NCI-H2227 (cell line): ENCODE data around the gene NHERF1.
A peak's percentile ranks its signal among the peaks of the same experiment; 100 is the strongest.

Experiments used
- DNase-seq: peaks from one replicate; lab custom pipeline; 2025; ENCODE audit not compliant: unreplicated experiment; lab: John Stamatoyannopoulos, UW

NHERF1 gene

GRCh38 chr17:74767111-74767516 is 18.7 kb downstream of the NHERF1 start:
- DNase-seq = no peak

GRCh38 chr17:74768069-74768762 is 19.8 kb downstream of the NHERF1 start:
- no peak for DNase-seq

DNA sequence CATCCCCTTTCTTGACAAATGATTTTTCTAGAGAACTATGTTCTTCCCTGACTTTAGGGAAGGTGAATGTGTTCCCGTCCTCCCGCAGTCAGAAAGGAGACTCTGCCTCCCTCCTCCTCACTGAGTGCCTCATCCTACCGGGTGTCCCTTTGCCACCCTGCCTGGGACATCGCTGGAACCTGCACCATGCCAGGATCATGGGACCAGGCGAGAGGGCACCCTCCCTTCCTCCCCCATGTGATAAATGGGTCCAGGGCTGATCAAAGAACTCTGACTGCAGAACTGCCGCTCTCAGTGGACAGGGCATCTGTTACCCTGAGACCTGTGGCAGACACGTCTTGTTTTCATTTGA is 20.3 kb downstream of the NHERF1 start:
- no peak for DNase-seq

DNA sequence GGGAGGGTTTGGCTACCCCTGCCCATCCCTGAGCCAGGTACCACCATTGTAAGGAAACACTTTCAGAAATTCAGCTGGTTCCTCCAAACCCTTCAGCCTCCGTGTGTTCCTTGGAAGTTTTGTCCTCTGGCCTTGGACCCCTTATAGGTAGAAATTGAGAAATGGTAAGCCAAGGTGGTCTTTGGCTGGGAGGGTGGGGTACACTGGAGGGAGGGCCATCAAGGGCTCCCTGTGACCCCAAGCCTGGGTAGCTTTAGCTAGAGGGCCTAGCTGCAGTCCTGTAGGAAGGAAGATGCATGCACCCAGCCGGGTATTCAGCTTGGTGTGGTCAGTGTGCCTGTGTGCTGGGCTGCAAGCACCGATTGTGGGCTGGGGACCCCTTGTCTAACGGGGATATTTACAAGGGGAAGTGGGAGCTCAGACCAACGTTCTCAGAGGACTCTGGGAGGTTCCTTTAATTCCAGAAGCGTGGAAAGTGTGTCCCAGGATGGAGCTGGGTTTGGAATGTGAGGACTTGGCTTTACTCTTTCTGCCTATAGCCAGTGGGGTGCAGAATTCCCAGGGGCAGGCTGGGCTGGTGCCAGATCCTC is 20.9 kb downstream of the NHERF1 start:
- no peak for DNase-seq

DNA sequence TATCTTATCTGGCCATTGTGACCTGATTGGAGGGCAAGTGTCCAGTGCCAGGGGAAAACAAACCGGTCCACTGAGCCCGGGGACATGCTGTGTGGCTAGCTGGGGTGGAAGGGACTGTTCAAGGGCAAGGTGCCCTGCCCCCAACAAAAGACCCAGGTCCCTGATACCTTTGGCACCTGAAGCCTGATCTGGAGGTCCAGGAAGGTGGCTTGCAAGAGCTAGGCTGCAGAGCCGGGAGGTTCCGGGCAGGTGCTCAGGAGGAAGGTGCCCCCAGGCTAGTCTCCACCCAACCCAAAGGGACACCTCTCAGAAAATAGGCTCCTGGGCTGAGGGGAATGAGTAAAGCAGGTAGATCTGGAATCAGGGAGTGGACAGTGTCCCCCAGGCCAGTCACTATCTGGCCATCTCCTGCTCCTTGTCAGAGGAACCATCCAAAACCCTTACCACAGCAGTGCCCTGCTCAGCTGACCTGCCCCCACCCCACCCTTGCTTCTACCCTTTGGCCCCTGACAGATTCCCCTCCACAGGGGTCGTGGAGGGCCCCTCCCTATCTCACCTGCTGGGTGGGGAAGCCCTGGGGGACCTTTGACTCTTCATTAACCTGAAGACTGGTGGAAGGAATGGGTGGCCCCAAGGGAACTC is 21.5 kb downstream of the NHERF1 start:
- no peak for DNase-seq

- DNase-seq = peak; percentile 42
These were observed 22.3 kb downstream of the NHERF1 start for GRCh38 chr17:74770498-74771318.

GRCh38 chr17:74771319-74771914 is 23.0 kb downstream of the NHERF1 start:
- no peak for DNase-seq

GRCh38 chr17:74772053-74772452 is 23.6 kb downstream of the NHERF1 start:
- DNase-seq = no peak

DNA sequence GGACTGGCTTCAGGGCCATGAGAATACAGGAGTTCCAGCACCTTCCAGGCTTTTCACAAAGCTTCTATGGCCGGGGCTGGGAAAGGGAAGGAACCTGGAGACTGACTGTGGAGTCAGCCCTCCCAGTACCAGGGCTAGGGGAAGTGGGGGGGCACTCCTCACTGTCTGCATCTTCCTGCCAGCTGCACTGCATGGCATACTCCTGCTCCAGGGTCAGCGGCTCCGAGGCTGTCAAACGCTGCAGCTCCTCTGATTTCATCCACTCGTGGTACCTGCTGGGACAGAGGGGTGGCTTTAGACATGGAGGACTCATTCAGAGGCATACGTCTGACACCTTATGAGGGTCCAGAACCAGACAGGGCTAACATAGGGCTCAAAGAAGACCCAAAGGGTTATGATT is 25.0 kb downstream of the NHERF1 start:
- no peak for DNase-seq

DNA sequence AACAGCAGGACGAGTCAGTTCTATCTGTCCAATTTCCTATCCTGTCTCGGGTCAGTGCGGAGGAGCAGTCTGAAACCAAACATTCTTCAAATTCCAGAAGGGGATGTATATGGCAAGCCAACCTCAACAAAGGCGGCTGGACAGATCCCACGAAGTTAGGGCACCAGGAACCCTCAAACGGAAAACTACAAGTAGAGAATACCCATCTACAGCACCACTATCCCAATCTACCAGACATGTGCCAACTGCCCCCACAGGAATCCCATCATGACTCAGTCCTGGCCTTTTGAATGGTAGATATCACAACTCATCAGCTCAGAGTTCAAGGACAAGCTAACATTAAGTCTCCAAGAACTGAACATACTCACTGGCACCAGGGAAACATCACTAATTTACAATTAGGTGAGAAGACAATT is 25.5 kb downstream of the NHERF1 start:
- DNase-seq = no peak

- DNase-seq = no peak
These were observed 27.1 kb downstream of the NHERF1 start for GRCh38 chr17:74775409-74776043.

GRCh38 chr17:74776044-74776962 is 27.9 kb downstream of the NHERF1 start, which contains the start of gene NAT9:
TSS of gene NAT9 (minus strand) at chr17:74776345. CDS start at chr17:74775698, 647 bp downstream.
- peak; percentile 99 for DNase-seq

DNA sequence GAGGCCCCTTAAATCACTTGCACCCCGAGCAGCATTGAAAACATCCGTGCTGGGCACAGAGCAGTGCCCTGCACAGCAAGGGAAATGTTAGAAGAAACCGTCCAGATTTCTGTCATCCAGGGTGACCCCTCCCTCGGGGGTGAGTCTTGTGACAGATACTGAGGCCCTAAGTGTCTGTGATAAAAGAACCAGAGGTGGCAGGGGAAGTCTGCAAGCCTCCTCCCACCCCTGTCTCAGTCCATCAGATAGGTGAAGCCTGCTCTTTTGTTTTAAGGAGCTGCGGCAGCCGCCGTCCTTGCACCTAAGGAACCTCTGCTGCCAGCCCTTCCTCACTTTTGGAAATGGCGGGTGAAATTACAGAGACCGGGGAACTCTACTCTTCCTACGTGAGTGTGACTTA is 28.6 kb downstream of the NHERF1 start:
- no peak for DNase-seq

DNA sequence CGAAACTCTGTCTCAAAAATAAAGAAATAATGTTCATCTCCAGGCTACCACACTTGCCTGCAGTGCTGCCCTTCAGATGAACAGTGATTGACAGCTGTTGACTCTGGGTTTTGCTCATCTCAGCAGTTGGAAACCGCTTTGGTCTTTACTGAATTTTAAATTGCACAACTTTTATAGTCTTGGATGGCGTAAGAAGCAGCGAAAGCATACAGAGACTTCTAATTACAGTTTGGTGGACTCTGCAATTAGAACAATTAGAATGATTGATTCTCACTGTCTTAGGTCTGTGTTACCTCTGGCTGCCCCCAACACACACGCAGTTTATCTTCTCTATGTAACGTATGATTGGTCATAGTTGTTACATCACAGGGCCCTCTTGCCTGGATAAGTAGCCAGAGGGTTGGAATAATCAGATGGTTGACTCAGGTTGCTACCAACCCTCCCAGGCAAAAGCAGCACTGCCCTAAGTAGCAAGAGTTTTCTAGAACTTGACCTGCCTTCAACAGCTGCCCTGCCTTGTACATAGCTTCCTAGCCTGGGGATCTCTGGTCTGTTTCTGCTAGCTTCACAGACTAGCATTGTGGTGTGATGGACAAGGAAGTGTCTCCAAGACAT is 29.6 kb downstream of the NHERF1 start:
- no peak for DNase-seq

GRCh38 chr17:74778960-74779359 is 30.5 kb downstream of the NHERF1 start:
- no peak for DNase-seq

DNA sequence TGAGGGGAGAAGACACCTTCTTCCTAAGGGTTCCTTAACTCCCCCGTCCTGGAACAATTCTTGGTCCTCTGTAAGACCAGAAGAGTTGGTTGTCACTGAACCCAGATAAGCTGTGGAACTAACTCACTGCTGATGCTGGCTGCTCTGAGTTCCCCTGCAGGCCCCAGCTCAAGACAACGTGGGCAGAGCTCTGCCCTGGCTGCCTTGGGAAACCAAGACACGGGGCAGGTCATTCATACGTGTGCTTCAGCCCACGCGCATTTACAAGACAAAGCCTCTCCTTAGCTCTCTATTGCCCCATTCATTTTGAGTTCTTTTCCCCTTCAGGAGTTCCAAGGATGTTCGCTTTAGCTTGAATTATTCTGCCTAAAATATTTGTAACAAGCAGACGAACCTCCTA is 31.1 kb downstream of the NHERF1 start:
- DNase-seq = no peak

DNA sequence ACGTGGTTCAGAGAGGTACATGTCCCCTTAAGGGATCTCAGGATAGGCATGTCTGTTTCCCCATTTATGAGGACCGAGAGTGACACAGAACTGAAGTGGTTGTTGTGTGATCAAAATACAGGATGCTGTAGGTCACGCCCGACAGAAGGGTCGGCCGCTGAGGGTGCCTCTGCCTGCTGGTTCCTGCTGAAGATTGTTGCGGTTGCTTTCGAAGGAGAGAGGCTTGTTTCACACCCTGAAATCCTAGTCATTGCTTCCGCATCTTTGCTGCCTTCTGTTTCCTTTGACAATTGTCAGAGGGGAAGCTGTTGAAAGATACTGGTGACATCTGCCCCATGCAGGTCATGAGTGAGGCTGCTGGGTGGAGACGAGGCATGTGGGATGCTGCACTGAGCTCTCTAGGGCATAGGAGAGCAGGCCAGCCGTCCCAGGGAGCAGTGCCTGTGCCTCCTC is 31.5 kb downstream of the NHERF1 start:
- no peak for DNase-seq

DNA sequence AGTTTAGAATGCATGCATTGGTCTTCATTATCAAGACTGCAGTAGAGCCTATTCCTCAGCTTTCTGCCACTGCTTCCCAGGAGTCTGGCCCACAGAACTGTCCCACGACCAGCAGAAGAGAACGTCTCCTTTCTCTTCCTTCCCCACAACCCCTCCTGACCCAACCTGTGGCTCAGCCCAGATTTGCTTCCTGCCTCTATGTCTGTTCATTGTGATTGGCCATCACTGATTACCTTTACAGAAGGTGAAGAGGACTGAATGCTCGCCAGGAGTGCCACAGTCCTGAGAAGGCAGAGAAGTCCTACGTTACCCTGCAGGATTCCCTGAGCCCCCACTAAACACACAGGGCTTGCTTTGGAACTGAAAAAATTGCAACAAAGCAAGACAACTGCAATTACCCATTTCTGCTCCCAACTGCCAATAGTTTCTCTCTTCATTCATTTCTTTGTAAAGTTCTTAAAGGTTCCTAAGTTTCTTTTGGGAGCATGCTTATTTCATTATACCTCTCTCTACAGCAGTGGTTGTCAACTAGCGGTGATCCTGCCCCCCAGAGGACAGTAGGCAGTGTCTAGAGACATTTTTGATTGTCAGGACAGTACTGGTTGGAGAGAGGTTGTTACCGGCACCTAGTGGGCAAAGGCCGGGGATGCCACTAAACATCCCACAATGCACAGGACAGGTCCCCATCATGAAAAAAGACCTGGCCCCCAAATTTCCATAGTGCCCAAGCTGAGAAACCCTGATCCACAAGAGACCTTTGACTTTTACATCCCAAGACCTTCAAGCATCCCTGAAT is 32.2 kb downstream of the NHERF1 start:
- DNase-seq = no peak
